HCEC 1CT (cell line): ENCODE measurements around the gene HSD17B11.
"Not testable (repeated sequence)": the region's sequence is repeated elsewhere in the genome, so short reads cannot be mapped to it uniquely, and the experiment has no call there.

Experiments used
- DNase-seq: peaks from one replicate; pipeline ENCODE4 v3.0.0-alpha.2; 2017

HSD17B11 gene

GRCh38 chr4:87390891-87391575, at the start of gene HSD17B11:
HSD17B11 (minus strand) TSS chr4:87391188; CDS start chr4:87391070, 118 bp downstream.
- DNase-seq, result peak; percentile 85

- DNase-seq, result no peak
Observed at GRCh38 chr4:87433342-87433741, 42.4 kb upstream of the HSD17B11 start.

GRCh38 chr4:87430038-87430437, 39.0 kb upstream of the HSD17B11 start:
- no peak for DNase-seq

DNA sequence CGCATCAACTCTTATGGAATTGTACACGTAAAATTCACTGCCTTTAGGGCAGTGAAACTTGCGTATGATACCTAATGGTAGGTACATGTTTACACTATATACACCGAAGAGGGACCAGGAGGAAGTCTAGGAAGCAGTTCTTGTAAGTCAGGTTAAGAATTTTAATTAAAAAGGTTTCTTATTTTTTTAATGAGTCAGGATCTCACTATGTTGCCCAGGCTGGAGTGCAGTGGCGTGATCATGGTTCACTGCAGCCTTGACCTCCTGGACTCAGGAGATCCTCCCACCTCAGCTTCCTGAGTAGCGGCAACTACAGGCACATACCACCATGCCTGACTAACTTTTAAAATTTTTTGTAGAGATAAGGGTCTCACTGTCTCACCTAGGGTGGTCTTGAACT, 38.0 kb upstream of the HSD17B11 start:
- DNase-seq, result no peak

- DNase-seq, result no peak
Observed at GRCh38 chr4:87427518-87427868, 36.5 kb upstream of the HSD17B11 start.

DNA sequence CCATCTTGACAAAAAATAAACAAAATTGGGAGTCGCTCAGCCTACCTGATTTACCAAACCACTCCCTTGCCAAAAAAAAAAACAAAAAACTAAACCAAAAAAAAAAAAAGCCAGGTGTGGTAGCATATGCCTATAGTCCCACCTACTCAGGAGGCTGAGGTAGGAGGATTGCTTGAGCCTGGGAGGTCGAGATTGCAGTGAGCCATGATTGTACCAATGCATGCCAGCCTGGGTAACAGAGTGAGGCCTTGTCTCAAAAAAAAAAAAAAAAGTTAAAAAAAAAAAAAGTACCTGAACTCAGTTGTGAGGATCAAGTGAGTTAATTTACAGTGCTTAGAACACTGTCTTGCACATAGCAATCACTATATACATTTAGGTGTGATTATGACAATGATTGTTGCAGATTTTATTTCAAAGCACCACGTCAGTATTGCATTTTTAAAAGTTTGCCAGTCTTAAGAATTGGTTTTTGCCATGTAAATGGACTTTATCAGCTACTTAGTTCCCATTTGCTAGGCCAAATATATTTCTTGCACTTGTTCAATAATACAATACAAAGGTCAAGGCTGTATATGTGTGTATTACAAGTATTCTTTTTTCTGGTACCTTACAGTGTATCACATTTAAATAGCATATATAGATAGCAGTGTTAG, 36.0 kb upstream of the HSD17B11 start:
- DNase-seq, result no peak

DNA sequence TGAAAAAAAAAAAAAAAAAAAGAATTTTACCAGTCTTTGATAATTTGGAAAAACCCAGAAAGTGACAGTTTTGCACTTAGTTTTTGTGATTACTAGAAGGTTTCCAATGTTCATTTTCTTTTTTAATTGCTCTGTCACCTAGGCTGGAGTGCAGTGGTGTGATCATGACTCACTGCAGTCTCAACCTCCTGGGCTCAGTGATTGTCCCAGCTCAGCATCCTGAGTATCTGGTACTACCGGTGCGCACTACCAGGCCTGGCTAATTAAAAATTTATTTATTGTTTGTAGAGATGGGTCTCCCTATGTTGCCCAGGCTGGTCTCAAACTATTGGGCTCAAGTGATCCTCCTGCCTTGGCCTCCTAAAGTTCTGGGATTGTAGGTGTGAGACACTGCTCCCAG, 34.7 kb upstream of the HSD17B11 start:
- DNase-seq, result no peak

GRCh38 chr4:87424099-87424543, 33.1 kb upstream of the HSD17B11 start:
- not testable (repeated sequence) for DNase-seq

DNA sequence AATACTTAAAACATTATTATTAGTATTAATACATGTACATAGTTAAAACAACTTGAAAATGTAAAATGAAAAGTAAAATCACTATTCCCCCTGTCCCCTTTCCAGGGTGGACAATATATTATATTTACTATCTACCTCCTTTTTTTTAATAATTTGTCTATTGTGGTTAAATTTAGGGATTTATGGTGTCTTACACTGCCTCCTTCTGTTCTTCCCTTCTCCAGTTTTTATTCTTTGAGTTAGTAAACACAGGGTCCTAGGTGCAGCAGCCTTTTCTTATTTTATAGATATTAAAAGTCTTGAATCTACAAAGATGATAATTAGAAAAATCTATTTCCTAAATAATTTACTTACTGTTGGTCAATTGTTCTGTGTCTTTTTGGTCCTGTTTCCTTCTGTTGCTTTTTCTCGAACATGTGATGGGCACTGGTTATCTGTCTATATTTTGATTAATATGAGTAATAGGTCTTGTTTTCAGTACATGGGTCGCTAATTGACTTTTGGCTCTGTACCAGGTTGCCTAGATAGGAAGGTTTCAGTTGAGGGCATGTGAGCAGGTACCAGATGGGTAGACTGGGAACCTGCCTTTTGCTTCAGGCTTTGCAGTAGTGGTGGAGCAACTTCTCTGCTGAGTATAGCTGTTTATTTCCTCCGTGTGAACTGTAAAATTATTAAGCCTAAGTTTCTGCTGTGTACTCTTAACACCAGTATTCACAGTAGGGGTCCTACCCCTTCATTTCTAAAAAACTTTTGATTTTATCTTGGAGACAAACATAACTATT, 32.5 kb upstream of the HSD17B11 start:
- DNase-seq, result no peak

GRCh38 chr4:87422104-87423052, 31.4 kb upstream of the HSD17B11 start, which contains the start of gene NUDT9:
NUDT9 (plus strand) TSS chr4:87422573; CDS start chr4:87422906, 333 bp downstream.
- peak; percentile 89 for DNase-seq

- no peak for DNase-seq
Observed at GRCh38 chr4:87420276-87420830, 29.4 kb upstream of the HSD17B11 start.

DNA sequence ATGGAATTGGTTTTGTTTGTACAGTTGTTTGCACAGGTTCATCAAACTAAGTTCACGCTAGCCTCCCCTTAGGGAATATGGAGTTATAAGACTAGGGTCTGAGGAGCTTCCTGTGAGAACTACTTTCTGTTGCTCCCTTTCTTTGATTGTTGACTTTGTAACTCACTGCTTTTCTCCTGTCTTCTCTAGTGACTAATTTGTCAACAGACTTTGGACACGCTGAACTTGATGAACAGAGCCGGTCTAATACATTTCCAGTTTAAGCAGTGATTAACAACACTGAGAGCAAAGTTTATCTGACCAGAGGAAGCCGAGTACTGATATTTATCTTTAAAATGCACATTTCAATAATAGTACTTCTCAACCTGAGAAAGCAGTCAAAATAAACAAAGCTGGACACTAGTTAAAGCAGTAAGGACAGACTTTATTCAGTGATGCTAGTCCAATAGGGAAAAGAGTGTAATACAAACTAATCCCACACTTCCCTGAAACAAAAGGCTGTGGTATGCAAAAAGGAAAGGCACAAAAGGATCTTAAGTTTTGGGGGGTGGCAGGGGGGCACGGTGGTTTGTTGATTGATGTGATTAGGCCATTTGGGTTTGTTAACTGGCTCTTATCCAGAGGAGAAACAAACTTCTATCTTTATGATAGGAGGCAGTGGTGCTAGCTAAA, 28.7 kb upstream of the HSD17B11 start:
- no peak for DNase-seq

DNA sequence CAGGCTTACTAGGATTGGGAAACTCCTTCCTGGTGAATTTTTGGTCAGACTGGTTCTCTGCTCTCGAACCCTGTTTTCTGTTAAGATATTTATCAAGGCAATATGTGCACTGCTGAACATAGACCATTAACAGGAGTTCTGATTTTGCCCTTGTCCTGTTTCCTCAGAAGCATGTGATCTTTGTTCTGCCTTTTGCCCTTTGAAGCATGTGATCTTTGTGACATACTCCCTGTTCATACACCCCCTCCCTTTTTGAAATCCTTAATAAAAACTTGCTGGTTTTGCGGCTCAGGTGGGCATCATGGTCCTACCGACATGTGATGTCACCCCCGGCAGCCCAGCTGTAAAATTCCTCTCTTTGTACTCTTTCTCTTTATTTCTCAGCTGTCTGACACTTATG, 27.4 kb upstream of the HSD17B11 start:
- DNase-seq, result not testable (repeated sequence)

- no peak for DNase-seq
Observed at GRCh38 chr4:87416965-87417364, 26.0 kb upstream of the HSD17B11 start.

DNA sequence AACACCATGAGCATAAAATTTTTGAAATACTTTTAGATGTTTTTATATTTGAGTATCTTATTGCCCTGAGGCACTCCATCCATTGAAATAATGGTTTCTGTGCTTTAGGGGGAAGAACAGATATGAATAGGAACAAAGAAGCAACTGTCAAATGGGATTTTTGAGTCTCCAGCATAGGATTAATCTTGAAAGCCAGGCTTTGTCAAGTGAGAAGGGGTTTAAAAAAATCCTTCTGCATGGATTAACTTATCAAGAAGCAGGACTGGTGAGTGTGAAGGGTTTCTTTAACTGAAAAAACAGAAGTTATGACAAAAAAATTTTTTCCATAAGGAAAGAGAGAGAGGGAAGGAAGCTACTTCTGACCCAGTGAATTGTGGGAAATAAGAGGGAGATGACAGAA, 23.8 kb upstream of the HSD17B11 start:
- DNase-seq, result no peak

DNA sequence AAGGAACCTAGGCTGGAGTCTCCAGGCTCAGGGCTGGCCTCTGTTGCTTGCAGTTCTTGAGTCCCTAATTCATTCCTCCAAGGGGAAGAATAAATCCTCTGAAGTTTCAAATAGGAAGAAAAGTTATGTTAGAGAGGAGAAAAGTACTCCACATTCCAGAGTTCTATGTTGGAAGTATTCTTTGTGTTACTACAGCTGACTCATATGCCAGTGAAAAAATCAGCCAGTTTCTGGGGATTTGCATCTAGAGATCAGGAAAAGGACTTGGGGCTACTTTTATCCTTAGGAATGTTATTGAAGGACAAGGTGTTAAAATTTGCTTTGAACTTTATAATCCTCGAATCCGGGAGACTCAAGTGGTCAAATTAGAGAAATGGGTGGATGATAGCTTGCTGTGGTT, 19.7 kb upstream of the HSD17B11 start:
- DNase-seq, result no peak

- DNase-seq, result no peak
Observed at GRCh38 chr4:87410157-87410556, 19.2 kb upstream of the HSD17B11 start.

DNA sequence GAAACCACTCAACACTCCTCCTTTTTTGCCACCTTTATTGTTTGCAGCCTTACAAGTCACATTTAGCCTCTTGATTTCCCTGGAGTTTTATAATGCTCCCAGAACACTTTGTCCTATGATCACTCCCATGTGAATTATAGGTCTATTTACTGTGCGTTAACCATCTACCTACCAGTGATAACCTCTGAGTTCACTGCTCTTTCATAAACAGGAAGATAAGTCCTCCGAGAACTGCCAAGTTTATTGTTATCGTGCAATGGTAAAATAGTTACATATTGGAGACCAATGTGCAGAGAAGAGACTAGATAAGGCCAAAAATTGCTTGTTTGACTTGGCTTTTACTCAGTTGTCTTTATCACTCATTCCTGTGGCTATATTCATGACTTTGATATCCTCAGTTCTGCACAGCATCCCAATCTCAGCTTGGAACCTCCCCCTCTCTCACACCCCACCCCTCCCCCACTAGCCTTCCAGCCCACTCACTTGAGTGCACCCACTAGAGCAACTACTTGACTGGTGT, 18.5 kb upstream of the HSD17B11 start:
- DNase-seq, result no peak

GRCh38 chr4:87406902-87407301, 15.9 kb upstream of the HSD17B11 start:
- DNase-seq, result not testable (repeated sequence)

DNA sequence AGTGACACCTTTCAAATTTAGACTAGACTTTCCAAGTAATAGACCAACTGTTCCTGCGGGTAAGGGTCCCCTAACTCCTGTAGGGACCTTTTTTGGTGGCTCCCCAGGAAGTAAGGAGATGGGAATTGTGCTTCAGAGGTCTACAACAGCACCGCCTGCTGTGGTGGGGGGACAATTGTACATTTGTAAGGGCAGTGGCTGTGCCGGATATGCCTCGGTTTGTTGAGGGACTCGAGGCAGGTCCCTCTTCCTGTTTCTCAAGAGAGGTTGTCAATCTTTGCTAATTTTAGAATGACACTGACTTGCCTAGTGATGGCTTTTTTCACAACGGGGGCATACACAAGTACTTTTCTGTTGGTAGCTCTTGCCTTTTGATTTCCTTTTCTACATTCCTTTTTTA, 15.5 kb upstream of the HSD17B11 start:
- DNase-seq, result no peak

DNA sequence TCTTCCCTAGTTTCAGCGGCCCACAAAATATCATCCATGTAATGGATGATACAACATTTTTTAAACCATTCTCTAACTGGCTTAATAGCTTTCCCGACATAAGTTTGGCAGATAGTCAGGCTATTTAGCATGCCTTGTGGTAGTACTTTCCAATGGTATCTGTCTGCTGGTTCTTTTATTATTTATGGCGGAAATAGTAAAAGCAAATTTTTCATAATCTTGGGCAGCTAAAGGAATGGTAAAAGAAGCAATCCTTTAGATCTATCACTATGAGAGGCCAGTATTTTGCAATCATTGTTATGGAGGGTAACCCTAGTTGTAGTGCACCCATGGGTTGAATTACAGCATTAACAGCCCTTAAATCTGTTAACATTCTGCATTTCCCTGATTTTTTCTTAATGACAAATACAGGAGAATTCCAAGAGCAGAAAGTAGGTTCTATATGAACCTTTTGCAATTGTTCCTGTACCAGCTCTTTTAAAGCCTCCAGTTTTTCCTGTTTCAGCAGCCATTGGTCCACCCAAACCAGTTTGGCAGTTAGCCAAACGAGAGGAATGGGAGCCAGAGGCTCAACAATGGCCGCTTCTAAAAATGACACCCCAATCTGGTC, 14.3 kb upstream of the HSD17B11 start:
- no peak for DNase-seq
